ENCODE measurements around the gene TWIST2.

TWIST2 gene

GRCh38 chr2:238856713-238857567 is 9.1 kb downstream of the TWIST2 start:
- no peak for DNase-seq (ENCODE audit: low read depth, low spot score)

- DNase-seq (ENCODE audit: low read depth, low spot score), result no peak
Measured at GRCh38 chr2:238857959-238858358, 10.1 kb downstream of the TWIST2 start.

GRCh38 chr2:238859636-238860347 is 11.9 kb downstream of the TWIST2 start:
- DNase-seq (ENCODE audit: low read depth, low spot score), result no peak

GRCh38 chr2:238861013-238861730 is 13.3 kb downstream of the TWIST2 start:
- DNase-seq (ENCODE audit: low read depth, low spot score), result no peak

GRCh38 chr2:238861766-238862315 is 14.0 kb downstream of the TWIST2 start:
- no peak for DNase-seq (ENCODE audit: low read depth, low spot score)

DNA sequence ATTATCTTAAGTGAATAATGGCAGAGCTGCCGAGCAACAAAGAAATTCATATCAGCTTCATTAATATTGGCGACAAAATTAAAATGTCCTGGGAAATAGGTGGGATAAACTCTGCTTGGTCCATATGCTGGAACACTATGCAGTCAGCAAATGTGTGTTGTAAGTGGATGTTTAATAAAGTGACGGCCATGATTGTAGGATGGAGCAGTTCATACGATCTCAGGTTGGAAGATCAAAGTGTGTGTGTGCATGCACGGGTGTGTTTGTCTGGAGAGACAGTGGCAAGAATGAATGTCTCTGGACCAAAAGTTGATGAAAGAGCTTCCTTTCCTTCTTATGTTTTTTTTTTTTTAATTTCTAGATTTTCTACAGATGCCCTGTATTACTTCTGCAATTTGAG is 14.8 kb downstream of the TWIST2 start:
- DNase-seq (ENCODE audit: low read depth, low spot score), result no peak

- DNase-seq (ENCODE audit: low read depth, low spot score), result no peak
Measured at GRCh38 chr2:238863231-238863630, 15.3 kb downstream of the TWIST2 start.

DNA sequence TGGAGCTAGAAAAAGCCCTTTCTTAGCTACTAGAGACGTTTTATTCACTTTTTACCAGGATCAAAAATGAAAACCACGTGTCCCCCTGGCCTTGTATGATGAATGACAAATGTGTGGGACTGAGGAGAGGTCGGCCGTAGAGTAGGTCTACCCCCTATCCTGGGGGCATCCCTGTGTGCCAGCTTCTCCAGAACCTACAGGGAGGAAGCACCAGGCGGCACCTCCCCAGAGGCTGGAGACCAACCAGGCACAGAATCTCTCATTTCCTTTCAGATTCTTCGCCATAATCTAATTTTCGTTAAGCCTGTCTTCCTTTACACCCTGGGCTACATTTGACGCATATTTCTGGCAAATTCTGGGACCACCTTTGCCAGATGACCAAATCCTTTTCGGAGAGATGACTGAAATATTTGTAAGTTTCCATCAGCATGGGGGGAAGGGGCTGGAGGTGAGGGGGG is 15.9 kb downstream of the TWIST2 start:
- DNase-seq (ENCODE audit: low read depth, low spot score), result no peak

DNA sequence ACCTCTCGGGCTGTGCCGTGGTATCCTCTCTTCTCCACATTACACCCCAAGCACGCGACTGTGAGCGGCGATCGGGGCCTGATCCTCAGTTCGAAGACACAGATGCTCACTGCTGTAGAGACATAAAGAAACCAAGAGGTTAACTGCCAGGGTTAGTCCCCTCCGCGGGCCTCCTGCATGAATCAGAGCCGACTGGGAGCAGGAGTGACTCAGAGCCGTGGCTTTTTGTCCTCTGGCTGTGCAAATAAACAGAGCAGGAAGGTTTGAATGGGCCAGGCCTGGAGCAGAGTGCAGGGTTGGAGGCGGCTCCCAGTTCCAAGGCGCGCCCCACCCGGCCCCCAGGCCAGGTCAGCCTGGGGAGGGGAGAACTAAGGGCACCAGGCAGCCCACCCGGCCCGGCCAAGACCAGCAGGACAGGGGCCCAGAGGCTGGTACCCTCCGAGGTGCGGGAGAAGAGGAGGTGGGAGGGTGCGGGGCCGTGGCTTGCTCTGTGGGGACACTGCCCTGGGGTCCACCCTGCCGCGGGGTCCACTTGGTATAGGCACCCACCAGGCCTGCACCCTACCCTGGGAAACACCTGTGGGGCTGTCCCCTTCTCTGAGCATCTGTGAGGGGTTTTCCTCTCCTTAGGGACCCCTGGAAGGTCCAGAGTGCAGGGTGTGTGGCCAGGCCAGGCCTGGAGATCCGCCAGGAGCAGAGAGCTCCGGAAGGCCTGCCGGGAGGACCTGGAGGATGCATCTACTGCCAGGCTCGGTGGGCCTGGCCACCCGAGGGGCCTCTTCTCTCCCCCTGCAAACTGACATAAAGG is 16.5 kb downstream of the TWIST2 start:
- DNase-seq (ENCODE audit: low read depth, low spot score), result peak; percentile 91

- DNase-seq (ENCODE audit: low read depth, low spot score), result no peak
Measured at GRCh38 chr2:238865015-238865719, 17.3 kb downstream of the TWIST2 start.

DNA sequence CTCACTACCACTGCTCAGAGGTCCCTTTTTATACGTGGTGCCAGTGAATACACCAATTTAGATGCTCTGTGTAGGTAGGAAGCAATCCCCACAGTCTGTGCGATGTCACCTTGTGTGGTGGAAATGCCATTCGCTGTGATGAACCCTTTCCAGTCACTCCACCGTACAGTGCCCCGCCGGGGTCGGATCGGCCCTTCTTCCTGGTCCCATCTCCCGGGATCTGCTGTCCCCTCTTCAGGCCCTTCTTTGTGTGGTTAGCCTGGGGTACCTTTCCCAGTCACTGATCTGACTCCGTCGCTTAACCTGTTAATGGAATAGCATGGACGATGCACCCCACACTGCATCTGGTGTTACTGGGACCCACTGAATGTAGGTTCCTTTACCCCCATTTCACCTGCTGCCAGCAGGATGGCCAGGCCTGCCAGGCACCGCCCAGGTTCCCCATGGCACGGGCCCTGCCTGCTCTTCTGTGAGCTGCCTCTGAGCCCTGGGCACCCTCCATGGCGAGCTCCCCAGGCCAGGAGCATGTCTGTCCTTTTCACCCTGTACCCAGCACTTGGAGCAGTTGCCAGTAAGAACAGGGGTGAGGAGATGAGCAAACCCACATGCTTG is 18.0 kb downstream of the TWIST2 start:
- DNase-seq (ENCODE audit: low read depth, low spot score), result no peak

DNA sequence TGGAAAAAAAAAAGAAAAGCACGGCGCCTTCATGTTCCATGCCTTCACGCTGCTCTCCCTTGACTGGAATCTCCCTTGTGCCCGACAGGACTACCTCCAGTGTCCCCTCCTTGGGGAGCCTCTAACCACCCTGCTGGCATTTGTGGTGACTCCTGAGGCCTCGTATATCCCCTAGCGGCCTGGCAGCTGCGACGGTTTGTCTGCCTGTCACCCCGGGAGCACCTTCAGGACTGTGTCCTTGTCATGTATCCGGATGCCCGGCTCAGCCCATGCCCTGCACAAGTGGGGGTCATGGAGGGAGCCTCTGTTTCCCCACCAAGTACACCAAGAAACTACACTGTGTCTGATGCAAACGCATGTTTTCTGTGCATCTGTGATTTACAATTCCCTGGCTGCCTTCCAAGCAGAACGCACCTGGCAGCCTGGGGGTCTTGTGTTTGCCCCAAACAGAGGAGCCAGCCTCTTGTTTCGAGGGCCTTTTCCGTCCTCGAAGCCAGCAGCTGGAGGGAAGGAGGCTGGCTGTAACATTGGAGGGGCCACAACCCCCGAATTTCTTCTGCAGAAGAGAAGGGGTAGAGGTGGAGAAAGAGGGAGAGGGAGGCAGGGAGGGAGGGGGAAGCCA is 18.9 kb downstream of the TWIST2 start:
- DNase-seq (ENCODE audit: low read depth, low spot score), result no peak

DNA sequence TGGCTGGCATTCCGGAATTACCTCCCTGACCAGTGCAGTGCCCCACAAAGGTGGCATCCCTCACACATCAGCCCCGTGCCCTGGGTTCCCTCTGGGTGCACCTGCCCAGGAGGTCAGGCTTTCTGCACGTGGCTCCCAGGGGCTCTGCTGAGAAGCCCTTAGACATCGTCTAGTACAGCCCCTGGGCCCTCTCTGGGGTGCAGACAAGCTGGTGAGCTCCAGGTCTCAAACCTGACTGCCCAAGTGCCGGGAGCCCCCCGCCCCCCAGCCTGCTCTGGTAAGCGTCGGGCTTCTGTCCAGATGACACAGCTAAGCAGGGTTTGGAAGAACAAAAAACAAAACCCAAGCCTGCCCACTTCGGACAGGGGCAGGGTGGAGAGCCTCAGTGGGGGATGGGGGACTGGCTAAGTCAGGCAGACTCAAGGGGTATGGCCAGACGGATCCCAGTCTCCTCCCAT is 20.2 kb downstream of the TWIST2 start:
- DNase-seq (ENCODE audit: low read depth, low spot score), result no peak

- no peak for DNase-seq (ENCODE audit: low read depth, low spot score)
Measured at GRCh38 chr2:238868616-238869292, 20.9 kb downstream of the TWIST2 start.

GRCh38 chr2:238869293-238870124 is 21.6 kb downstream of the TWIST2 start:
- no peak for DNase-seq (ENCODE audit: low read depth, low spot score)

DNA sequence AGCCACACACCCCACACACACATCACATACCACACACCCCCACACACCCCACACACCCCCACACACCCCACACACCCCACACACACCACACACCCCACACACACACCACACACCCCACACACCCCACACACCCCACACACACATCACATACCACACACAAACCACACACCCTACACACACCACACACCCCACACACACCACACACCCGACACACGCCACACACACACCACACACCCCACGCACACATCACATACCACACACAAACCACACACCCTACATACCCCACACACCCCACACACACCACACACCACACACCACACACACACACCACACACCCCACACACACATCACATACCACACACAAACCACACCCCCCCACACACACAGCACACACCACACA is 22.4 kb downstream of the TWIST2 start:
- no peak for DNase-seq (ENCODE audit: low read depth, low spot score)

- no peak for DNase-seq (ENCODE audit: low read depth, low spot score)
Measured at GRCh38 chr2:238872026-238872425, 24.1 kb downstream of the TWIST2 start.
